Trophoblast cell (in vitro differentiated cells and primary cell): ENCODE measurements around the gene U2AF1L4.

Source experiments
- DNase-seq, 2 donors: peaks; one replicate each; pipeline ENCODE4 v3.0.0-alpha.2; 2016
- H2AFZ ChIP-seq: 2 replicates; pipeline ENCODE4 v1.6.1; 2013; ENCODE audit warnings: low read length, moderate library complexity, mild to moderate bottlenecking; ENCODE audit not compliant: insufficient read depth, poor library complexity
- H2AK5ac ChIP-seq: 2 replicates; pipeline ENCODE4 v1.6.1; 2013; ENCODE audit warnings: mild to moderate bottlenecking, low read length
- H2BK120ac ChIP-seq: 2 replicates; pipeline ENCODE4 v1.6.1; 2013; ENCODE audit warnings: low read length, mild to moderate bottlenecking, moderate library complexity; ENCODE audit not compliant: insufficient read depth, poor library complexity
- H2BK12ac ChIP-seq: 2 replicates; pipeline ENCODE4 v1.6.1; 2013; ENCODE audit warnings: mild to moderate bottlenecking, low read length, moderate library complexity
- H2BK5ac ChIP-seq: 2 replicates; pipeline ENCODE4 v1.6.1; 2013; ENCODE audit warnings: low read length, low read depth, moderate library complexity, mild to moderate bottlenecking; ENCODE audit not compliant: poor library complexity
- H3K14ac ChIP-seq: 2 replicates; pipeline ENCODE4 v1.6.1; 2013; ENCODE audit warnings: mild to moderate bottlenecking, low read length
- H3K18ac ChIP-seq: 2 replicates; pipeline ENCODE4 v1.6.1; 2013; ENCODE audit warnings: mild to moderate bottlenecking, low read length
- H3K23ac ChIP-seq: 2 replicates; pipeline ENCODE4 v1.6.1; 2013; ENCODE audit warnings: low read length
- H3K27ac ChIP-seq: 2 replicates; pipeline ENCODE4 v1.5.1; 2013; ENCODE audit warnings: low read depth, mild to moderate bottlenecking, inconsistent platforms, low read length, moderate library complexity
- H3K27me3 ChIP-seq: 2 replicates; pipeline ENCODE4 v1.6.1; 2013; ENCODE audit warnings: inconsistent platforms, mild to moderate bottlenecking, low read length, moderate library complexity; ENCODE audit not compliant: insufficient read depth
- H3K36me3 ChIP-seq, 2 experiments: 1 replicate in 1 of 2; 2 replicates in 1 of 2; pipeline ENCODE4 v1.6.1; 2013; ENCODE audit warnings: low read length in 2 of 2, mild to moderate bottlenecking in 2 of 2, moderate library complexity in 1 of 2; ENCODE audit not compliant: insufficient read depth in 2 of 2, control insufficient read depth in 1 of 2
- H3K4ac ChIP-seq: 2 replicates; pipeline ENCODE4 v1.6.1; 2013; ENCODE audit warnings: low read depth, mild to moderate bottlenecking, low read length, moderate library complexity
- H3K4me1 ChIP-seq, 2 experiments: 1 replicate in 1 of 2; 2 replicates in 1 of 2; pipeline ENCODE4 v1.6.1; 2013; ENCODE audit warnings: low read length in 2 of 2, mild to moderate bottlenecking in 2 of 2, moderate library complexity in 1 of 2; ENCODE audit not compliant: insufficient read depth in 2 of 2, control insufficient read depth in 1 of 2
- H3K4me2 ChIP-seq: 2 replicates; pipeline ENCODE4 v1.6.1; 2013; ENCODE audit warnings: inconsistent platforms, mild to moderate bottlenecking, low read length, moderate library complexity
- H3K4me3 ChIP-seq: 2 replicates; pipeline ENCODE4 v1.5.1; 2013; ENCODE audit warnings: mild to moderate bottlenecking, low read depth, low read length, inconsistent platforms
- H3K79me1 ChIP-seq: one replicate; pipeline ENCODE4 v1.6.1; 2013; ENCODE audit warnings: low read length
- H3K79me2 ChIP-seq: 2 replicates; pipeline ENCODE4 v1.6.1; 2013; ENCODE audit warnings: low read length, mild to moderate bottlenecking; ENCODE audit not compliant: control insufficient read depth, insufficient read depth, poor library complexity
- H3K9ac ChIP-seq: 2 replicates; pipeline ENCODE4 v1.6.1; 2013; ENCODE audit warnings: mild to moderate bottlenecking, low read length
- H3K9me3 ChIP-seq: 2 replicates; pipeline ENCODE4 v1.6.1; 2013; ENCODE audit warnings: low read depth, mild to moderate bottlenecking, control low read depth, inconsistent platforms, low read length; ENCODE audit not compliant: insufficient read depth
- H4K12ac ChIP-seq: 2 replicates; pipeline ENCODE4 v1.6.1; 2013; ENCODE audit warnings: low read depth, mild to moderate bottlenecking, low read length, moderate library complexity
- H4K8ac ChIP-seq: 2 replicates; pipeline ENCODE4 v1.6.1; 2013; ENCODE audit warnings: low read depth, mild to moderate bottlenecking, low read length, moderate library complexity
- H4K91ac ChIP-seq: one replicate; pipeline ENCODE4 v1.6.1; 2013; ENCODE audit warnings: low read depth, mild to moderate bottlenecking, low read length, moderate library complexity
- WGBS: extraction: QIAGEN DNeasy Blood & Tissue Kit; methylation state at CpG from one replicate; pipeline ENCODE4 v1.1.7; 2013; ENCODE audit warnings: missing lambda C conversion rate; ENCODE audit not compliant: insufficient read length, insufficient coverage; ENCODE audit errors: extremely low coverage; 5-methylcytosine and 5-hydroxymethylcytosine counted together

U2AF1L4 gene

GRCh38 chr19:35759697-35760096, 14.5 kb upstream of the U2AF1L4 start:
- no peak overlapping the region for H3K4me3 ChIP-seq
- H3K4me2 ChIP-seq, result no peak overlapping the region
- no peak overlapping the region for H4K8ac ChIP-seq
- no peak overlapping the region for H3K18ac ChIP-seq
- H2AFZ ChIP-seq, result no peak overlapping the region
- peaks cover 26 to 31% of the 10 kb centered on the region in 2 experiments for H3K4me1 ChIP-seq
- no peak overlapping the region for H3K9ac ChIP-seq
- H2BK120ac ChIP-seq, result no peak overlapping the region
- no peak overlapping the region for H2AK5ac ChIP-seq
- WGBS, result no CpG with 5 or more reads among the region's 2 CpGs
- H3K23ac ChIP-seq, result no peak overlapping the region
- no peak overlapping the region for H3K4ac ChIP-seq
- H3K14ac ChIP-seq, result no peak overlapping the region
- H2BK5ac ChIP-seq, result no peak overlapping the region
- H3K27me3 ChIP-seq, result no peaks in the 10 kb centered on the region
- H4K12ac ChIP-seq, result no peak overlapping the region
- no peak overlapping the region for H3K27ac ChIP-seq
- H3K79me1 ChIP-seq, result peaks cover 27% of the 10 kb centered on the region
- no peak for DNase-seq
- H4K91ac ChIP-seq, result no peak overlapping the region
- peaks cover 6% of the 10 kb centered on the region for H3K79me2 ChIP-seq
- peaks cover 25 to 28% of the 10 kb centered on the region in 2 experiments for H3K36me3 ChIP-seq
- no peak overlapping the region for H2BK12ac ChIP-seq
- H3K9me3 ChIP-seq, result no peaks in the 10 kb centered on the region

- Histone ChIP-seq H3K23ac (no peak within 1 kb of the TSS), H3K79me2 (peaks cover 6% of the 10 kb centered on the region), H3K9me3 (peaks cover 4% of the 10 kb centered on the region), H3K79me1 (peaks cover 27% of the 10 kb centered on the region), H2BK120ac (peak within 1 kb of the TSS; percentile 93), H2BK12ac (peak within 1 kb of the TSS; percentile 83), H4K91ac (peak within 1 kb of the TSS; percentile 95), H3K9ac (peak within 1 kb of the TSS; percentile 90), H3K4me2 (peak within 1 kb of the TSS; percentile 69), H2AK5ac (peak within 1 kb of the TSS; percentile 91), H3K27ac (peak within 1 kb of the TSS; percentile 93), H3K4me3 (peak within 1 kb of the TSS; percentile 86), H3K36me3 (peaks cover 33 to 36% of the 10 kb centered on the region in 2 experiments), H2BK5ac (peak within 1 kb of the TSS; percentile 88), H2AFZ (peak within 1 kb of the TSS; percentile 75), H4K8ac (peak within 1 kb of the TSS; percentile 93), H3K27me3 (no peaks in the 10 kb centered on the region), H3K18ac (peak within 1 kb of the TSS; percentile 89), H3K4ac (peak within 1 kb of the TSS; percentile 71), H3K4me1 (peaks cover 29 to 31% of the 10 kb centered on the region in 2 experiments), H3K14ac (peak within 1 kb of the TSS; percentile 91), H4K12ac (peak within 1 kb of the TSS; percentile 85)
- DNase-seq, result peak; percentile 99
- no CpG with 5 or more reads among the region's 53 CpGs for WGBS
Observed at GRCh38 chr19:35757749-35758608, 12.8 kb upstream of the U2AF1L4 start, which contains the start of gene PROSER3. PROSER3 (plus strand) TSS chr19:35758176; CDS start chr19:35758216, 40 bp downstream.

GRCh38 chr19:35757231-35757748, 12.1 kb upstream of the U2AF1L4 start:
- H3K18ac ChIP-seq, result peak overlapping the region; percentile 85
- H3K4me1 ChIP-seq, result peaks cover 29 to 31% of the 10 kb centered on the region in 2 experiments
- H3K4me2 ChIP-seq, result peak overlapping the region; percentile 69
- H3K14ac ChIP-seq, result peak overlapping the region; percentile 84
- H3K27ac ChIP-seq, result peak overlapping the region; percentile 93
- H3K9me3 ChIP-seq, result peaks cover 4% of the 10 kb centered on the region
- H3K23ac ChIP-seq, result no peak overlapping the region
- peak overlapping the region; percentile 58 for H2AFZ ChIP-seq
- peak overlapping the region; percentile 84 for H4K12ac ChIP-seq
- peak overlapping the region; percentile 64 for H3K9ac ChIP-seq
- peak overlapping the region; percentile 71 for H3K4ac ChIP-seq
- H2BK5ac ChIP-seq, result peak overlapping the region; percentile 88
- no peak overlapping the region for H3K4me3 ChIP-seq
- H3K79me2 ChIP-seq, result peaks cover 6% of the 10 kb centered on the region
- H2AK5ac ChIP-seq, result peak overlapping the region; percentile 91
- peak overlapping the region; percentile 83 for H2BK12ac ChIP-seq
- H4K8ac ChIP-seq, result peak overlapping the region; percentile 87
- H2BK120ac ChIP-seq, result peak overlapping the region; percentile 93
- H3K27me3 ChIP-seq, result no peaks in the 10 kb centered on the region
- WGBS, result no CpG with 5 or more reads among the region's 19 CpGs
- DNase-seq, result peak; percentile 95
- peak overlapping the region; percentile 91 for H4K91ac ChIP-seq
- peaks cover 40 to 42% of the 10 kb centered on the region in 2 experiments for H3K36me3 ChIP-seq
- H3K79me1 ChIP-seq, result peaks cover 27% of the 10 kb centered on the region

- Histone ChIP-seq H2AFZ (peak within 1 kb of the TSS; percentile 58), H3K9ac (peak within 1 kb of the TSS; percentile 64), H3K23ac (no peak within 1 kb of the TSS), H3K4me3 (no peak within 1 kb of the TSS), H2BK12ac (peak within 1 kb of the TSS; percentile 83), H3K27ac (peak within 1 kb of the TSS; percentile 93), H3K4me1 (peaks cover 29 to 31% of the 10 kb centered on the region in 2 experiments), H4K12ac (peak within 1 kb of the TSS; percentile 84), H3K79me2 (peaks cover 6% of the 10 kb centered on the region), H3K79me1 (peaks cover 27% of the 10 kb centered on the region), H3K18ac (peak within 1 kb of the TSS; percentile 85), H3K4me2 (peak within 1 kb of the TSS; percentile 69), H3K4ac (peak within 1 kb of the TSS; percentile 71), H2BK5ac (peak within 1 kb of the TSS; percentile 88), H3K9me3 (peaks cover 4% of the 10 kb centered on the region), H3K27me3 (no peaks in the 10 kb centered on the region), H4K8ac (peak within 1 kb of the TSS; percentile 87), H3K14ac (peak within 1 kb of the TSS; percentile 86), H2BK120ac (peak within 1 kb of the TSS; percentile 93), H2AK5ac (peak within 1 kb of the TSS; percentile 91), H4K91ac (peak within 1 kb of the TSS; percentile 91), H3K36me3 (peaks cover 41 to 42% of the 10 kb centered on the region in 2 experiments)
- no peak for DNase-seq
- WGBS, result no CpG with 5 or more reads among the region's 52 CpGs
Observed at GRCh38 chr19:35756377-35757230, 11.4 kb upstream of the U2AF1L4 start, which contains the start of gene HSPB6. HSPB6 (minus strand) TSS chr19:35757029; CDS start chr19:35757008, 21 bp downstream.
